SK-N-SH (cell line): ENCODE measurements around the gene SNRK.

Experiments
- FOXJ3 ChIP-seq: sonication (generic); formaldehyde crosslinking; IDR thresholded peaks from 2 replicates; pipeline ENCODE4 v1.5.1; 2020; ENCODE audit warnings: mild to moderate bottlenecking, missing genetic modification reagents
- GABPA ChIP-seq: IDR thresholded peaks from 2 replicates; pipeline ENCODE4 v1.4.0; 2012; ENCODE audit warnings: low read depth, mild to moderate bottlenecking
- POLR2AphosphoS5 ChIP-seq: IDR thresholded peaks from 2 replicates; pipeline ENCODE4 v1.6.1; 2012; ENCODE audit warnings: low read depth, low read length
- RAD21 ChIP-seq: IDR thresholded peaks from 2 replicates; pipeline ENCODE4 v1.6.1; 2012; ENCODE audit warnings: mild to moderate bottlenecking, low read length
- RFX5 ChIP-seq: IDR thresholded peaks from 2 replicates; pipeline ENCODE4 v1.6.1; 2012; ENCODE audit warnings: mild to moderate bottlenecking, improper control_type of control experiment, low read length
- RXRA ChIP-seq: IDR thresholded peaks from 2 replicates; pipeline ENCODE4 v1.4.0; 2012; ENCODE audit warnings: low read depth, mild to moderate bottlenecking, borderline replicate concordance
- TAF1 ChIP-seq: IDR thresholded peaks from 2 replicates; pipeline ENCODE4 v1.6.1; 2012; ENCODE audit warnings: low read depth, mild to moderate bottlenecking, low read length, moderate library complexity, borderline replicate concordance
- TCF12 ChIP-seq: IDR thresholded peaks from 2 replicates; pipeline ENCODE4 v1.4.0; 2012
- TF ChIP-seq, protein P1 (sequence below): fragments of 200-600 bp; sonication (generic); IDR thresholded peaks from 2 replicates; pipeline ENCODE4 v1.6.1; 2017; ENCODE audit warnings: antibody characterized with exemption, mild to moderate bottlenecking, moderate library complexity
- TF ChIP-seq, protein P2 (sequence below): IDR thresholded peaks from 2 replicates; pipeline ENCODE4 v1.6.1; 2012; ENCODE audit warnings: mild to moderate bottlenecking, low read depth, low read length, moderate library complexity
- TF ChIP-seq, protein P3 (sequence below): fragments of 150-350 bp; IDR thresholded peaks from 2 replicates; pipeline ENCODE4 v1.6.1; 2017; ENCODE audit warnings: antibody characterized with exemption, low read length, low read depth, borderline replicate concordance

GRCh38 chr3:43362961-43363360 lies 76.6 kb downstream of the SNRK start:
- TF ChIP-seq POLR2AphosphoS5: no peak
- TF ChIP-seq RXRA: no peak
- TF ChIP-seq, protein P1, sequence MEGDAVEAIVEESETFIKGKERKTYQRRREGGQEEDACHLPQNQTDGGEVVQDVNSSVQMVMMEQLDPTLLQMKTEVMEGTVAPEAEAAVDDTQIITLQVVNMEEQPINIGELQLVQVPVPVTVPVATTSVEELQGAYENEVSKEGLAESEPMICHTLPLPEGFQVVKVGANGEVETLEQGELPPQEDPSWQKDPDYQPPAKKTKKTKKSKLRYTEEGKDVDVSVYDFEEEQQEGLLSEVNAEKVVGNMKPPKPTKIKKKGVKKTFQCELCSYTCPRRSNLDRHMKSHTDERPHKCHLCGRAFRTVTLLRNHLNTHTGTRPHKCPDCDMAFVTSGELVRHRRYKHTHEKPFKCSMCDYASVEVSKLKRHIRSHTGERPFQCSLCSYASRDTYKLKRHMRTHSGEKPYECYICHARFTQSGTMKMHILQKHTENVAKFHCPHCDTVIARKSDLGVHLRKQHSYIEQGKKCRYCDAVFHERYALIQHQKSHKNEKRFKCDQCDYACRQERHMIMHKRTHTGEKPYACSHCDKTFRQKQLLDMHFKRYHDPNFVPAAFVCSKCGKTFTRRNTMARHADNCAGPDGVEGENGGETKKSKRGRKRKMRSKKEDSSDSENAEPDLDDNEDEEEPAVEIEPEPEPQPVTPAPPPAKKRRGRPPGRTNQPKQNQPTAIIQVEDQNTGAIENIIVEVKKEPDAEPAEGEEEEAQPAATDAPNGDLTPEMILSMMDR: no peak
- no peak for TF ChIP-seq TCF12
- TF ChIP-seq TAF1: no peak
- TF ChIP-seq, protein P2, sequence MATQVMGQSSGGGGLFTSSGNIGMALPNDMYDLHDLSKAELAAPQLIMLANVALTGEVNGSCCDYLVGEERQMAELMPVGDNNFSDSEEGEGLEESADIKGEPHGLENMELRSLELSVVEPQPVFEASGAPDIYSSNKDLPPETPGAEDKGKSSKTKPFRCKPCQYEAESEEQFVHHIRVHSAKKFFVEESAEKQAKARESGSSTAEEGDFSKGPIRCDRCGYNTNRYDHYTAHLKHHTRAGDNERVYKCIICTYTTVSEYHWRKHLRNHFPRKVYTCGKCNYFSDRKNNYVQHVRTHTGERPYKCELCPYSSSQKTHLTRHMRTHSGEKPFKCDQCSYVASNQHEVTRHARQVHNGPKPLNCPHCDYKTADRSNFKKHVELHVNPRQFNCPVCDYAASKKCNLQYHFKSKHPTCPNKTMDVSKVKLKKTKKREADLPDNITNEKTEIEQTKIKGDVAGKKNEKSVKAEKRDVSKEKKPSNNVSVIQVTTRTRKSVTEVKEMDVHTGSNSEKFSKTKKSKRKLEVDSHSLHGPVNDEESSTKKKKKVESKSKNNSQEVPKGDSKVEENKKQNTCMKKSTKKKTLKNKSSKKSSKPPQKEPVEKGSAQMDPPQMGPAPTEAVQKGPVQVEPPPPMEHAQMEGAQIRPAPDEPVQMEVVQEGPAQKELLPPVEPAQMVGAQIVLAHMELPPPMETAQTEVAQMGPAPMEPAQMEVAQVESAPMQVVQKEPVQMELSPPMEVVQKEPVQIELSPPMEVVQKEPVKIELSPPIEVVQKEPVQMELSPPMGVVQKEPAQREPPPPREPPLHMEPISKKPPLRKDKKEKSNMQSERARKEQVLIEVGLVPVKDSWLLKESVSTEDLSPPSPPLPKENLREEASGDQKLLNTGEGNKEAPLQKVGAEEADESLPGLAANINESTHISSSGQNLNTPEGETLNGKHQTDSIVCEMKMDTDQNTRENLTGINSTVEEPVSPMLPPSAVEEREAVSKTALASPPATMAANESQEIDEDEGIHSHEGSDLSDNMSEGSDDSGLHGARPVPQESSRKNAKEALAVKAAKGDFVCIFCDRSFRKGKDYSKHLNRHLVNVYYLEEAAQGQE: no peak
- TF ChIP-seq, protein P3, sequence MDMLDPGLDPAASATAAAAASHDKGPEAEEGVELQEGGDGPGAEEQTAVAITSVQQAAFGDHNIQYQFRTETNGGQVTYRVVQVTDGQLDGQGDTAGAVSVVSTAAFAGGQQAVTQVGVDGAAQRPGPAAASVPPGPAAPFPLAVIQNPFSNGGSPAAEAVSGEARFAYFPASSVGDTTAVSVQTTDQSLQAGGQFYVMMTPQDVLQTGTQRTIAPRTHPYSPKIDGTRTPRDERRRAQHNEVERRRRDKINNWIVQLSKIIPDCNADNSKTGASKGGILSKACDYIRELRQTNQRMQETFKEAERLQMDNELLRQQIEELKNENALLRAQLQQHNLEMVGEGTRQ: no peak
- no peak for TF ChIP-seq FOXJ3 (CRISPR knock-in tag)
- TF ChIP-seq RAD21: no peak
- TF ChIP-seq RFX5: no peak
- TF ChIP-seq GABPA: no peak
